HepG2 (cell line): ENCODE data around the gene TMEM198. TPM values are rescaled to one million over a fixed set of nuclear protein-coding genes. Genes with fewer than 3 reads are reported as not detected.

Experiments
- E2F1 ChIP-seq: sonication (generic); formaldehyde crosslinking; IDR thresholded peaks from 2 replicates; pipeline ENCODE4 v1.5.0; 2020; ENCODE audit warnings: missing genetic modification reagents
- HDAC1 ChIP-seq: sonication (generic); formaldehyde crosslinking; IDR thresholded peaks from 2 replicates; pipeline ENCODE4 v1.5.1; 2020; ENCODE audit warnings: mild to moderate bottlenecking, missing genetic modification reagents
- IRF2 ChIP-seq: IDR thresholded peaks from 2 replicates; pipeline ENCODE4 v1.6.1; 2018; ENCODE audit warnings: missing genetic modification reagents, missing compliant biosample characterization
- KDM4B ChIP-seq: sonication (generic); formaldehyde crosslinking; IDR thresholded peaks from 2 replicates; pipeline ENCODE4 v1.4.0; 2020; ENCODE audit warnings: missing genetic modification reagents
- MED8 ChIP-seq: sonication (generic); formaldehyde crosslinking; IDR thresholded peaks from 2 replicates; pipeline ENCODE4 v1.8.1; 2023; ENCODE audit warnings: mild to moderate bottlenecking, missing genetic modification reagents; ENCODE audit not compliant: insufficient replicate concordance
- MEIS1 ChIP-seq: sonication (generic); formaldehyde crosslinking; IDR thresholded peaks from 2 replicates; pipeline ENCODE4 v1.9.0; 2021; ENCODE audit warnings: mild to moderate bottlenecking, missing genetic modification reagents, moderate library complexity, borderline replicate concordance
- MIER2 ChIP-seq: IDR thresholded peaks from 2 replicates; pipeline ENCODE4 v1.6.1; 2016; ENCODE audit warnings: missing biosample characterization, missing genetic modification reagents
- PHF21A ChIP-seq: sonication (generic); formaldehyde crosslinking; IDR thresholded peaks from 2 replicates; pipeline ENCODE4 v1.5.0; 2020; ENCODE audit warnings: mild to moderate bottlenecking, missing genetic modification reagents
- SETDB1 ChIP-seq: sonication (generic); formaldehyde crosslinking; IDR thresholded peaks from 2 replicates; pipeline ENCODE4 v1.5.1; 2020; ENCODE audit warnings: missing genetic modification reagents, mild to moderate bottlenecking, borderline replicate concordance
- TAF15 ChIP-seq: fragments of 200-400 bp; formaldehyde crosslinking; IDR thresholded peaks from one replicate; pipeline ENCODE4 v1.6.1; 2018; ENCODE audit warnings: mild to moderate bottlenecking, low read depth, low read length; ENCODE audit not compliant: poor library complexity, severe bottlenecking
- TEF ChIP-seq: sonication (generic); formaldehyde crosslinking; IDR thresholded peaks from 2 replicates; pipeline ENCODE4 v1.5.0; 2020; ENCODE audit warnings: missing genetic modification reagents
- TRIM24 ChIP-seq: sonication (generic); formaldehyde crosslinking; IDR thresholded peaks from 2 replicates; pipeline ENCODE4 v1.8.0; 2022; ENCODE audit warnings: mild to moderate bottlenecking, missing genetic modification reagents
- YY1 ChIP-seq: IDR thresholded peaks from 2 replicates; pipeline ENCODE4 v1.6.1; 2011; ENCODE audit warnings: low read length, low read depth, moderate library complexity, mild to moderate bottlenecking; ENCODE audit not compliant: insufficient read depth, insufficient replicate concordance
- ZBTB38 ChIP-seq: sonication (generic); formaldehyde crosslinking; IDR thresholded peaks from 2 replicates; pipeline ENCODE4 v1.5.1; 2020; ENCODE audit warnings: mild to moderate bottlenecking, missing genetic modification reagents
- ZGPAT ChIP-seq: IDR thresholded peaks from 2 replicates; pipeline ENCODE4 v1.6.1; 2016; ENCODE audit warnings: mild to moderate bottlenecking
- ZNF138 ChIP-seq: sonication (generic); formaldehyde crosslinking; IDR thresholded peaks from 2 replicates; pipeline ENCODE4 v1.5.0; 2020; ENCODE audit warnings: mild to moderate bottlenecking, low read depth, missing genetic modification reagents
- ZNF234 ChIP-seq: sonication (generic); formaldehyde crosslinking; conservative IDR thresholded peaks from 2 replicates; pipeline ENCODE4 v1.5.1; 2020; ENCODE audit warnings: mild to moderate bottlenecking, missing genetic modification reagents
- ZNF3 ChIP-seq: IDR thresholded peaks from 2 replicates; pipeline ENCODE4 v1.7.0; 2017; ENCODE audit warnings: inconsistent platforms
- ZNF337 ChIP-seq: sonication (generic); formaldehyde crosslinking; IDR thresholded peaks from 2 replicates; pipeline ENCODE4 v1.5.1; 2020; ENCODE audit warnings: missing genetic modification reagents, low read depth, mild to moderate bottlenecking, borderline replicate concordance
- ZNF501 ChIP-seq: sonication (generic); formaldehyde crosslinking; IDR thresholded peaks from 2 replicates; pipeline ENCODE4 v1.5.1; 2020; ENCODE audit warnings: mild to moderate bottlenecking, moderate library complexity, missing genetic modification reagents
- ZNF800 ChIP-seq: sonication (generic); formaldehyde crosslinking; IDR thresholded peaks from 2 replicates; pipeline ENCODE4 v1.4.0; 2020; ENCODE audit warnings: missing genetic modification reagents
- ZNF816 ChIP-seq: sonication (generic); formaldehyde crosslinking; IDR thresholded peaks from 2 replicates; pipeline ENCODE4 v1.8.0; 2022; ENCODE audit warnings: missing genetic modification reagents, mild to moderate bottlenecking, borderline replicate concordance
- ZNF839 ChIP-seq: sonication (generic); formaldehyde crosslinking; IDR thresholded peaks from 2 replicates; pipeline ENCODE4 v1.4.0; 2020; ENCODE audit warnings: missing genetic modification reagents, mild to moderate bottlenecking, borderline replicate concordance
- polyA plus RNA-seq, 8 experiments: library from polyadenylated mRNA; depleted of rRNA in 3 of 8; stranded (reverse) in 7 of 8; unstranded in 1 of 8; fragments of >200 nt; fragmentation: Illumina TruSeq in 4 of 8; extraction: Trizol in 4 of 8; gene quantifications; 2 replicates each; pipeline versions ENCODE4 v1.2.1 to v1.2.3, GENCODE V29; 2011 to 2016; ENCODE audit warnings: low read depth in 4 of 8, missing spikeins in 1 of 8, mixed read lengths in 1 of 8; ENCODE audit not compliant: insufficient read depth in 1 of 8
- total RNA-seq, 5 experiments: library from RNA; depleted of rRNA; stranded (reverse); fragments of >200 nt; fragmentation: Illumina TruSeq; extraction: Trizol; gene quantifications; 2 replicates each; pipeline ENCODE4 v1.2.3, GENCODE V29; 2016; ENCODE audit warnings: low read depth in 1 of 5
- TF ChIP-seq, protein P1 (sequence below): sonication (generic); formaldehyde crosslinking; IDR thresholded peaks from 2 replicates; pipeline ENCODE4 v1.4.0; 2020; ENCODE audit warnings: mild to moderate bottlenecking, missing genetic modification reagents

The TMEM198 gene
- total and polyA plus RNA-seq, 2 of the 13 experiments (the other 11 are each of a cell fraction or from before 2014, with no cell fraction given), result 17.3 to 23.5 TPM

GRCh38 chr2:219545943-219546352 lies 2.1 kb downstream of the TMEM198 start (continued):
- TF ChIP-seq ZNF800 (CRISPR knock-in tag), result no peak
- no peak for TF ChIP-seq ZNF234 (CRISPR knock-in tag)
- TF ChIP-seq ZNF138 (CRISPR knock-in tag), result no peak
- TF ChIP-seq YY1, result peak; percentile 8
- TF ChIP-seq IRF2, result peak; percentile 86
- TF ChIP-seq TRIM24, result peak; percentile 70; the same call in 1 of the 2 replicates
- TF ChIP-seq TEF (CRISPR knock-in tag), result no peak
- no peak for TF ChIP-seq MED8
- peak; percentile 30; the same call in 1 of the 2 replicates for TF ChIP-seq ZNF501 (CRISPR knock-in tag)
- TF ChIP-seq ZGPAT (CRISPR knock-in tag), result peak; percentile 82
- peak; percentile 54; the same call in 1 of the 2 replicates for TF ChIP-seq MEIS1 (CRISPR knock-in tag)
- TF ChIP-seq PHF21A, result no peak
- peak; percentile 92 for TF ChIP-seq MIER2 (CRISPR knock-in tag)
- no peak for TF ChIP-seq ZNF839 (CRISPR knock-in tag)
- TF ChIP-seq ZBTB38 (CRISPR knock-in tag), result peak; percentile 47; the same call in 1 of the 2 replicates
- no peak for TF ChIP-seq ZNF3
- TF ChIP-seq SETDB1 (CRISPR knock-in tag), result no peak
- TF ChIP-seq, protein P1, sequence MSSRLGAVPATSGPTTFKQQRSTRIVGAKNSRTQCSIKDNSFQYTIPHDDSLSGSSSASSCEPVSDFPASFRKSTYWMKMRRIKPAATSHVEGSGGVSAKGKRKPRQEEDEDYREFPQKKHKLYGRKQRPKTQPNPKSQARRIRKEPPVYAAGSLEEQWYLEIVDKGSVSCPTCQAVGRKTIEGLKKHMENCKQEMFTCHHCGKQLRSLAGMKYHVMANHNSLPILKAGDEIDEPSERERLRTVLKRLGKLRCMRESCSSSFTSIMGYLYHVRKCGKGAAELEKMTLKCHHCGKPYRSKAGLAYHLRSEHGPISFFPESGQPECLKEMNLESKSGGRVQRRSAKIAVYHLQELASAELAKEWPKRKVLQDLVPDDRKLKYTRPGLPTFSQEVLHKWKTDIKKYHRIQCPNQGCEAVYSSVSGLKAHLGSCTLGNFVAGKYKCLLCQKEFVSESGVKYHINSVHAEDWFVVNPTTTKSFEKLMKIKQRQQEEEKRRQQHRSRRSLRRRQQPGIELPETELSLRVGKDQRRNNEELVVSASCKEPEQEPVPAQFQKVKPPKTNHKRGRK (CRISPR knock-in tag), result no peak
- TF ChIP-seq ZNF816 (CRISPR knock-in tag), result peak; percentile 46; the same call in 1 of the 2 replicates
- no peak for TF ChIP-seq KDM4B
- TF ChIP-seq TAF15, result no peak
- TF ChIP-seq HDAC1 (CRISPR knock-in tag), result peak; percentile 74
- no peak for TF ChIP-seq E2F1 (CRISPR knock-in tag)
- TF ChIP-seq ZNF337 (CRISPR knock-in tag), result no peak
